SU-DHL-6 (cell line): Measurements from ENCODE around the gene RIOX2.

Experiments
- H2AFZ ChIP-seq: fragments of 200-600 bp; sonication (generic); 2 replicates; pipeline ENCODE4 v1.6.1; 2014; ENCODE audit warnings: low read depth, mild to moderate bottlenecking, moderate library complexity, mixed read lengths, antibody characterized with exemption, low read length; ENCODE audit not compliant: severe bottlenecking
- H3F3A ChIP-seq: fragments of 200-600 bp; shearing (Covaris generic); 2 replicates; pipeline ENCODE4 v1.6.0; 2016; ENCODE audit warnings: antibody characterized with exemption, mild to moderate bottlenecking; ENCODE audit not compliant: insufficient read depth
- H3K27ac ChIP-seq: fragments of 200-600 bp; sonication (generic); 2 replicates; pipeline ENCODE4 v1.5.1; 2016; ENCODE audit warnings: low read depth, mild to moderate bottlenecking, low read length, moderate library complexity, mixed read lengths
- H3K27me3 ChIP-seq: fragments of 200-600 bp; sonication (generic), shearing (Covaris generic); 2 replicates; pipeline ENCODE4 v1.6.0; 2014; ENCODE audit warnings: mild to moderate bottlenecking, low read length
- H3K36me3 ChIP-seq: fragments of 200-600 bp; sonication (generic); 2 replicates; pipeline ENCODE4 v1.6.1; 2014; ENCODE audit warnings: mild to moderate bottlenecking, low read length, mixed read lengths
- H3K4me2 ChIP-seq: fragments of 300-600, 200-600 bp; shearing (Covaris generic), sonication (generic); 2 replicates; pipeline ENCODE4 v1.6.0; 2014; ENCODE audit warnings: low read length, low read depth, mild to moderate bottlenecking; ENCODE audit not compliant: poor library complexity, severe bottlenecking
- H3K4me3 ChIP-seq: fragments of 200-600 bp; sonication (generic); 2 replicates; pipeline ENCODE4 v1.5.1; 2014; ENCODE audit warnings: antibody characterized with exemption, low read length, mild to moderate bottlenecking, mixed read lengths; ENCODE audit not compliant: insufficient read depth, poor library complexity, severe bottlenecking
- H3K79me2 ChIP-seq: fragments of 200-600 bp; sonication (generic); 2 replicates; pipeline ENCODE4 v1.6.1; 2014; ENCODE audit warnings: mild to moderate bottlenecking, low read length, moderate library complexity; ENCODE audit not compliant: insufficient read depth
- H3K9ac ChIP-seq: fragments of 200-600 bp; sonication (generic); 2 replicates; pipeline ENCODE4 v1.7.0; 2014; ENCODE audit warnings: mild to moderate bottlenecking, low read length
- H3K9me2 ChIP-seq: fragments of 200-600 bp; sonication (generic); replicated peaks from 2 replicates; pipeline ENCODE4 v1.6.1; 2014; ENCODE audit warnings: low read length; ENCODE audit not compliant: insufficient read depth
- H3K9me3 ChIP-seq: fragments of 200-600 bp; sonication (generic); 2 replicates; pipeline ENCODE4 v1.6.1; 2014; ENCODE audit warnings: low read length, mixed read lengths; ENCODE audit not compliant: insufficient read depth
- H4K20me1 ChIP-seq: fragments of 200-600 bp; sonication (generic); 2 replicates; pipeline ENCODE4 v1.6.1; 2014; ENCODE audit warnings: low read depth, mild to moderate bottlenecking, antibody characterized with exemption, low read length, moderate library complexity, mixed read lengths
- EZH2phosphoT487 ChIP-seq: fragments of 200-600 bp; sonication (generic), shearing (Covaris generic); conservative IDR thresholded peaks from 2 replicates; pipeline ENCODE4 v1.6.1; 2018; ENCODE audit warnings: mild to moderate bottlenecking, antibody characterized with exemption, low read length, moderate library complexity, mixed read lengths
- TF ChIP-seq, protein P1 (sequence below): fragments of 200-600 bp; sonication (generic); IDR thresholded peaks from one replicate; pipeline ENCODE4 v1.5.1; 2017; ENCODE audit warnings: antibody characterized with exemption, mild to moderate bottlenecking, low read length, moderate library complexity; ENCODE audit not compliant: insufficient read depth, poor library complexity, severe bottlenecking

The RIOX2 gene

DNA sequence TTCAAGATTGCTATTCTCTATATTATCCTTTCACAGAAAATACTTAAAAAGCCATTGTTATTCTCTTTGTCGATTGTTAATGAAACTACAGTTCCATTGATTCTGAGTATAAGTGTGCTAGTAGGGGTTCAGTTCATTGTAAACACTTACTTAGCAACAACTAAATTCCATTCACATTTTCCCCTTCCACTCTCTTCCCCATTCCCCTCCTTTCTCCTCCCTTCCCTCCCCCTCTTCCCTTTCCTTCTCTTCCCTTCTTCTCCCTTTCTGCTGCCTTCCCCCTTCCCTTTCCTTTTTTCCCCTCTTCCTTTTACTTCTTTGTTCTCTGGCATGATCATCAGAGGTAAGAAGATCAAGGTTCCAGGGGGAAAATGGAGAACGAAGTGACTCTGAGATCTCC, 21.3 kb upstream of the RIOX2 start:
- no peak overlapping the region for H3K9ac ChIP-seq
- H2AFZ ChIP-seq = no peak overlapping the region
- H3K4me2 ChIP-seq = no peak overlapping the region
- H3K36me3 ChIP-seq = no peaks in the 10 kb centered on the region
- H3K27ac ChIP-seq = no peak overlapping the region
- no peak overlapping the region for H3K4me3 ChIP-seq
- no peaks in the 10 kb centered on the region for H4K20me1 ChIP-seq
- H3K79me2 ChIP-seq = no peaks in the 10 kb centered on the region
- H3K9me3 ChIP-seq = no peaks in the 10 kb centered on the region
- TF ChIP-seq EZH2phosphoT487 = no peak
- TF ChIP-seq, protein P1, sequence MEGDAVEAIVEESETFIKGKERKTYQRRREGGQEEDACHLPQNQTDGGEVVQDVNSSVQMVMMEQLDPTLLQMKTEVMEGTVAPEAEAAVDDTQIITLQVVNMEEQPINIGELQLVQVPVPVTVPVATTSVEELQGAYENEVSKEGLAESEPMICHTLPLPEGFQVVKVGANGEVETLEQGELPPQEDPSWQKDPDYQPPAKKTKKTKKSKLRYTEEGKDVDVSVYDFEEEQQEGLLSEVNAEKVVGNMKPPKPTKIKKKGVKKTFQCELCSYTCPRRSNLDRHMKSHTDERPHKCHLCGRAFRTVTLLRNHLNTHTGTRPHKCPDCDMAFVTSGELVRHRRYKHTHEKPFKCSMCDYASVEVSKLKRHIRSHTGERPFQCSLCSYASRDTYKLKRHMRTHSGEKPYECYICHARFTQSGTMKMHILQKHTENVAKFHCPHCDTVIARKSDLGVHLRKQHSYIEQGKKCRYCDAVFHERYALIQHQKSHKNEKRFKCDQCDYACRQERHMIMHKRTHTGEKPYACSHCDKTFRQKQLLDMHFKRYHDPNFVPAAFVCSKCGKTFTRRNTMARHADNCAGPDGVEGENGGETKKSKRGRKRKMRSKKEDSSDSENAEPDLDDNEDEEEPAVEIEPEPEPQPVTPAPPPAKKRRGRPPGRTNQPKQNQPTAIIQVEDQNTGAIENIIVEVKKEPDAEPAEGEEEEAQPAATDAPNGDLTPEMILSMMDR = no peak
- no peaks in the 10 kb centered on the region for H3K9me2 ChIP-seq
- H3K27me3 ChIP-seq = no peaks in the 10 kb centered on the region
- no peaks in the 10 kb centered on the region for H3F3A ChIP-seq

GRCh38 chr3:97992547-97993173, 20.4 kb upstream of the RIOX2 start:
- no peak overlapping the region for H3K4me3 ChIP-seq
- no peak overlapping the region for H3K9ac ChIP-seq
- no peak overlapping the region for H3K4me2 ChIP-seq
- H4K20me1 ChIP-seq = no peaks in the 10 kb centered on the region
- H2AFZ ChIP-seq = no peak overlapping the region
- H3K27me3 ChIP-seq = no peaks in the 10 kb centered on the region
- H3K9me2 ChIP-seq = no peaks in the 10 kb centered on the region
- no peak overlapping the region for H3K27ac ChIP-seq
- TF ChIP-seq, protein P1 = no peak
- TF ChIP-seq EZH2phosphoT487 = no peak
- no peaks in the 10 kb centered on the region for H3F3A ChIP-seq
- H3K36me3 ChIP-seq = no peaks in the 10 kb centered on the region
- no peaks in the 10 kb centered on the region for H3K9me3 ChIP-seq
- no peaks in the 10 kb centered on the region for H3K79me2 ChIP-seq

- Histone ChIP-seq H3K27me3 (no peaks in the 10 kb centered on the region), H3K27ac (no peak overlapping the region), H4K20me1 (no peaks in the 10 kb centered on the region), H3F3A (no peaks in the 10 kb centered on the region), H3K9me2 (no peaks in the 10 kb centered on the region), H3K4me3 (no peak overlapping the region), H3K9me3 (no peaks in the 10 kb centered on the region), H3K4me2 (no peak overlapping the region), H3K79me2 (no peaks in the 10 kb centered on the region), H3K9ac (no peak overlapping the region), H3K36me3 (no peaks in the 10 kb centered on the region), H2AFZ (no peak overlapping the region)
- TF ChIP-seq, protein P1 = no peak
- TF ChIP-seq EZH2phosphoT487 = no peak
Measured at GRCh38 chr3:97991293-97991682, 19.1 kb upstream of the RIOX2 start.
